RWPE2 (cell line): ENCODE measurements around the gene ASTN2.

Experiments used
- ATAC-seq: fragments of 200-7000 bp; cut with Tn5 transposase; 3 replicates; pipeline ENCODE4 v1.9.1; 2021; ENCODE audit warnings: low read depth
- DNase-seq: peaks from one replicate; pipeline ENCODE4 v3.0.0-alpha.2; 2020; ENCODE audit warnings: low spot score
- H3K27ac ChIP-seq: fragments of 450-650 bp; 2 replicates; pipeline ENCODE4 v1.5.1; 2017; ENCODE audit warnings: mild to moderate bottlenecking; ENCODE audit not compliant: poor library complexity, severe bottlenecking
- H3K27me3 ChIP-seq: fragments of 250-450 bp; sonication (Bioruptor Pico); 2 replicates; pipeline ENCODE4 v1.5.1; 2021; ENCODE audit warnings: mild to moderate bottlenecking, moderate library complexity; ENCODE audit not compliant: insufficient read depth, poor library complexity, severe bottlenecking
- H3K36me3 ChIP-seq: fragments of 250-450 bp; sonication (Bioruptor Pico); 2 replicates; pipeline ENCODE4 v1.5.1; 2020; ENCODE audit warnings: low read depth, mild to moderate bottlenecking, moderate library complexity
- H3K4me1 ChIP-seq: fragments of 250-450 bp; sonication (Bioruptor Pico); 2 replicates; pipeline ENCODE4 v1.5.1; 2021; ENCODE audit warnings: mild to moderate bottlenecking, moderate library complexity; ENCODE audit not compliant: insufficient read depth, poor library complexity, severe bottlenecking
- H3K4me3 ChIP-seq: fragments of 250-450 bp; sonication (Bioruptor Pico); 2 replicates; pipeline ENCODE4 v1.5.1; 2021; ENCODE audit warnings: mild to moderate bottlenecking, moderate library complexity; ENCODE audit not compliant: severe bottlenecking
- H3K9me3 ChIP-seq: fragments of 250-450 bp; sonication (Bioruptor Pico); 2 replicates; pipeline ENCODE4 v1.5.1; 2021; ENCODE audit warnings: mild to moderate bottlenecking, moderate library complexity; ENCODE audit not compliant: severe bottlenecking
- TF ChIP-seq, protein P1 (sequence below): fragments of 450-650 bp; IDR thresholded peaks from one replicate; pipeline ENCODE4 v1.5.1; 2017; ENCODE audit warnings: mild to moderate bottlenecking, moderate library complexity; ENCODE audit not compliant: poor library complexity, severe bottlenecking

Gene ASTN2

DNA sequence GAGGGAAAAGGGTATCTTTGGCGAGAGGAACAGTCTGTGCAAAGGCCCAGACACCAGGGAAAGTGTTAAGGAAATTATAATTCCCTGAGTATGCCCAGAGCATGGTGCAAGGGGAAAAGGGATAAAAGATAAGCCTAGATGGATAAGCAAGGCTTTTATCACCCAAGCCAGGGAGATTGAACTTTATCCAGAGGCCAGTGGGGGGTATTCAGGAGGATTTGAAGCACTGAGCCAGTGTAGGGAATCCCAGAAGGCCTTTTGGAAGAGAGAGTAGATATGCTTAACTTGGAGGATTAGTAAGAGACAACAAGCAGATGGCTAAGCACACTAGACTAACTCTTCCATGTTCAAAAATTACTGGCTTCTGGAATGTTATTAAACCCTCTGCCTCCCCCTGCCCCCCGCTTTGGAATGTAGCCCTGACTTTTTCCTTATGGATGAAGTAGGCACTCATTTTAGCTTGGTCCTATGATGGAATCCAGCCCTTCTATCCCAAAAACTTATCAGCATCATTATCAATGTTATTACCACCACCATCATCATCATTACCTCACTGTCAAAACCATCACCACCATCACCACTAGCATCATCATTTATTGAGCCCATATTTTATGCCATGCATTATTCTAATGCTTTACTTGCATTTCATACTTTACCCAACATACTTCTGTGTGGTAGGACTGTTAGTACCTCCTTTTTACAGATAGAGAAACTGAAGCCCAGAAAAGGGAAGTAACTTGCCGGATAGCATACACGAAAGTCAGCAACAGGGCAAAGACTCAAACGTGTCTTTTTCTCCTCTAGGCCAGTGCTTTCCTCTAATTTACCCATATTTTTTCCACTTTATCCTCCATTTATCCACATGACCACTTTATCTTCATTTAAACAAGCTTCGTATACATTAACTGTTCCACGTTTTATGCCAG is 1024.3 kb downstream of the ASTN2 start:
- H3K27me3 ChIP-seq, result no peaks in the 10 kb centered on the region
- no peak overlapping the region for H3K27ac ChIP-seq
- ATAC-seq (no peak), DNase-seq (no peak)
- no peaks in the 10 kb centered on the region for H3K9me3 ChIP-seq
- H3K4me1 ChIP-seq, result peaks cover 4% of the 10 kb centered on the region
- H3K36me3 ChIP-seq, result no peaks in the 10 kb centered on the region
- TF ChIP-seq, protein P1, sequence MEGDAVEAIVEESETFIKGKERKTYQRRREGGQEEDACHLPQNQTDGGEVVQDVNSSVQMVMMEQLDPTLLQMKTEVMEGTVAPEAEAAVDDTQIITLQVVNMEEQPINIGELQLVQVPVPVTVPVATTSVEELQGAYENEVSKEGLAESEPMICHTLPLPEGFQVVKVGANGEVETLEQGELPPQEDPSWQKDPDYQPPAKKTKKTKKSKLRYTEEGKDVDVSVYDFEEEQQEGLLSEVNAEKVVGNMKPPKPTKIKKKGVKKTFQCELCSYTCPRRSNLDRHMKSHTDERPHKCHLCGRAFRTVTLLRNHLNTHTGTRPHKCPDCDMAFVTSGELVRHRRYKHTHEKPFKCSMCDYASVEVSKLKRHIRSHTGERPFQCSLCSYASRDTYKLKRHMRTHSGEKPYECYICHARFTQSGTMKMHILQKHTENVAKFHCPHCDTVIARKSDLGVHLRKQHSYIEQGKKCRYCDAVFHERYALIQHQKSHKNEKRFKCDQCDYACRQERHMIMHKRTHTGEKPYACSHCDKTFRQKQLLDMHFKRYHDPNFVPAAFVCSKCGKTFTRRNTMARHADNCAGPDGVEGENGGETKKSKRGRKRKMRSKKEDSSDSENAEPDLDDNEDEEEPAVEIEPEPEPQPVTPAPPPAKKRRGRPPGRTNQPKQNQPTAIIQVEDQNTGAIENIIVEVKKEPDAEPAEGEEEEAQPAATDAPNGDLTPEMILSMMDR, result no peak
- H3K4me3 ChIP-seq, result no peak overlapping the region

DNA sequence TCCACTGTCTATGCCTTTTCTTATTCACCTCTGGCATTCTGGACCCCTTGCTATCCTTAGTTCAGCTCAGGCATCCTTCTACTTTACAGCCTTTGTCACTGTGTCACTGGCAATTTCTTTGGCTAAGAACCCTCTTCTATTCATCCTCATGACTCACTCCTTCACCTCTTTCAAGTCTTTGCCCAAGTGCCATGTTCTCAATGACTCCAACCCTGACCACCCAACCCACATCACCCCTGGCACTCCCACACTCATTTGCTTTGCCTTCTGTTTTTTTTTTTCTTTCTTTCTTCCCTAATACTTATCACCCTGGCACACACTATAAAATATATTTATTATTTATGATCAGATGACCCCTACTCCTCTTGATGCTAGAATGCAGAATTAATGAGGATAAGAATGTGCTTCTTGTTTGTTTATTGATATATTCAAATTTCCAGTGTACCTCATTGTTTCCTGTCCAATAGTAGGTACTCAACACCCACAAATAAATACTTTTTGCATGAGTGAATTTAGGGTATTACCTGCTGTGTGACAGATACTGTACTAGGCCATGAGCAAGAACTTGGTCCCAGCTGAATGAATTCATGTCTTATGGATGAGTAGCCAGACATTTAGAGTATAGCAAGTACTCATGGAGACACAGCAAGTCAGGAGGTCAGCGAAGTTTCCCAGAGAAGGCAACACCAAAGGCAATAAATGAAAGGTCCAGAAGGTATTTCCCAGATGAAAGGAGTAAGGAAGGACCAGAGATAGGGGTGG is 1025.1 kb downstream of the ASTN2 start:
- no peaks in the 10 kb centered on the region for H3K9me3 ChIP-seq
- H3K27me3 ChIP-seq, result no peaks in the 10 kb centered on the region
- H3K36me3 ChIP-seq, result no peaks in the 10 kb centered on the region
- H3K4me1 ChIP-seq, result peaks cover 4% of the 10 kb centered on the region
- TF ChIP-seq, protein P1, result no peak
- DNase-seq (no peak), ATAC-seq (no peak)
- H3K4me3 ChIP-seq, result no peak overlapping the region
- no peak overlapping the region for H3K27ac ChIP-seq

DNA sequence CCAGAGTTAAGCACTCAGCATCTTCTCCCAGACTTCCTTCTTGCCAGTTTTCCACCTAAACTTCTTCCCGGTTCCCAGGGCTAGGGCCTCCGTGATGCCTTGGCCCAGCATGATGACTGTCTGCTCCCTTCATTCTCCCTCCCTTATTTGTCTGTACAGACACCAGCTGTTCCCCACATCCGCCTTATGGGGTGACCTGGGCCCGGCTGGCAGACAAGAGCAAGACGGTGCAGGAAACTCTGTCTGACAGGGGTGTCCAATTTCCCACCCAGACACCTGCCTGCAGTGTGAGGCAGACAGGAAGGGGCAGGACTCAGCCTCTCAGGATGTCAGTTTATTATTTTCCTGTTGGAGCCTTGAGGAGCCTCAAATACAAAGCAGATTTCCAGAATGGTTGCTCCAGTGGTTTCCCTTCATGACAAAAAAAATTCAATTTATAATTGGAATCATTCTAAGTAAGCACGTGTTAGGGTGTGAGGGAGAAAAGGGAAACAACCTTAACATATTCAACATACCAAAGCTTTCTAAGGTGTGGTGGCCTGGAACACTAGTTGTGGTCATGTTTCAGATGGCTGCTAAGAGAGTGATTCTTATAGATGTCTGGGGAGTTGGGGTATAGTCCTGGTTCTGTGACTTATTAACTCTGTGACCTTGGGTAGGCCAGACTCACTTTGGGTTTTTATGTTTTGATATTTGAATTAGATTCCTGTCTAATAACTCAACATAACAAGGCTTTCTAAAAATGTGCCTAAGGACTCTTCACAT is 1026.7 kb downstream of the ASTN2 start:
- H3K27ac ChIP-seq, result no peak overlapping the region
- no peaks in the 10 kb centered on the region for H3K27me3 ChIP-seq
- H3K36me3 ChIP-seq, result no peaks in the 10 kb centered on the region
- ATAC-seq (no peak), DNase-seq (no peak)
- peaks cover 4% of the 10 kb centered on the region for H3K4me1 ChIP-seq
- TF ChIP-seq, protein P1, result no peak
- H3K4me3 ChIP-seq, result no peak overlapping the region
- no peaks in the 10 kb centered on the region for H3K9me3 ChIP-seq

DNA sequence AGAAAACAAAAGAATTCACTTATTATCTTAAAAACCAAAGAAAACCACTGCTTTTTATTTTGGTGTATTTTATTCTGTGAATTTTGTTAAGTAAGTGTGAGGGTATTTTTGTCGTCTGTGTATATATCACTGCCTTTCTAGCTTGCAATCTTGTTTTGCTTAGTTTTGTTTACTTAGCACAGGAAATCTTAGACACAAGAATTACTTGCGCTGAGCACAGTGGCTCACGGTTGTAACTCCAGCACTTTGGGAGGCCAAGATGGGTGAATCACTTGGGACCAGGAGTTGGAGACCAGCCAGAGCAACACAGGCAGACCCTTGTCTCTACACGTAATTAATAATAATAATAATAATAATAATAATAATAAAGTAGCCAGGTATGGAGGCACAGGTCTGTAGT is 1030.9 kb downstream of the ASTN2 start:
- Histone ChIP-seq H3K4me3 (no peak overlapping the region), H3K9me3 (no peaks in the 10 kb centered on the region), H3K27ac (no peak overlapping the region), H3K36me3 (no peaks in the 10 kb centered on the region), H3K27me3 (no peaks in the 10 kb centered on the region), H3K4me1 (no peaks in the 10 kb centered on the region)
- TF ChIP-seq, protein P1, result no peak
- DNase-seq, result no peak
- ATAC-seq, result no peak
